Trophoblast cell (in vitro differentiated cells and primary cell): ENCODE results near the gene MYOZ2.

Experiments
- DNase-seq, 2 donors: peaks; one replicate each; pipeline ENCODE4 v3.0.0-alpha.2; 2016
- H2AFZ ChIP-seq: 2 replicates; pipeline ENCODE4 v1.6.1; 2013; ENCODE audit warnings: low read length, moderate library complexity, mild to moderate bottlenecking; ENCODE audit not compliant: insufficient read depth, poor library complexity
- H2AK5ac ChIP-seq: 2 replicates; pipeline ENCODE4 v1.6.1; 2013; ENCODE audit warnings: mild to moderate bottlenecking, low read length
- H2BK120ac ChIP-seq: 2 replicates; pipeline ENCODE4 v1.6.1; 2013; ENCODE audit warnings: low read length, mild to moderate bottlenecking, moderate library complexity; ENCODE audit not compliant: insufficient read depth, poor library complexity
- H2BK12ac ChIP-seq: 2 replicates; pipeline ENCODE4 v1.6.1; 2013; ENCODE audit warnings: mild to moderate bottlenecking, low read length, moderate library complexity
- H2BK5ac ChIP-seq: 2 replicates; pipeline ENCODE4 v1.6.1; 2013; ENCODE audit warnings: low read length, low read depth, moderate library complexity, mild to moderate bottlenecking; ENCODE audit not compliant: poor library complexity
- H3K14ac ChIP-seq: 2 replicates; pipeline ENCODE4 v1.6.1; 2013; ENCODE audit warnings: mild to moderate bottlenecking, low read length
- H3K18ac ChIP-seq: 2 replicates; pipeline ENCODE4 v1.6.1; 2013; ENCODE audit warnings: mild to moderate bottlenecking, low read length
- H3K23ac ChIP-seq: 2 replicates; pipeline ENCODE4 v1.6.1; 2013; ENCODE audit warnings: low read length
- H3K27ac ChIP-seq: 2 replicates; pipeline ENCODE4 v1.5.1; 2013; ENCODE audit warnings: low read depth, mild to moderate bottlenecking, inconsistent platforms, low read length, moderate library complexity
- H3K27me3 ChIP-seq: 2 replicates; pipeline ENCODE4 v1.6.1; 2013; ENCODE audit warnings: inconsistent platforms, mild to moderate bottlenecking, low read length, moderate library complexity; ENCODE audit not compliant: insufficient read depth
- H3K36me3 ChIP-seq, 2 experiments: 1 replicate in 1 of 2; 2 replicates in 1 of 2; pipeline ENCODE4 v1.6.1; 2013; ENCODE audit warnings: low read length in 2 of 2, mild to moderate bottlenecking in 2 of 2, moderate library complexity in 1 of 2; ENCODE audit not compliant: insufficient read depth in 2 of 2, control insufficient read depth in 1 of 2
- H3K4ac ChIP-seq: 2 replicates; pipeline ENCODE4 v1.6.1; 2013; ENCODE audit warnings: low read depth, mild to moderate bottlenecking, low read length, moderate library complexity
- H3K4me1 ChIP-seq, 2 experiments: 1 replicate in 1 of 2; 2 replicates in 1 of 2; pipeline ENCODE4 v1.6.1; 2013; ENCODE audit warnings: low read length in 2 of 2, mild to moderate bottlenecking in 2 of 2, moderate library complexity in 1 of 2; ENCODE audit not compliant: insufficient read depth in 2 of 2, control insufficient read depth in 1 of 2
- H3K4me2 ChIP-seq: 2 replicates; pipeline ENCODE4 v1.6.1; 2013; ENCODE audit warnings: inconsistent platforms, mild to moderate bottlenecking, low read length, moderate library complexity
- H3K4me3 ChIP-seq: 2 replicates; pipeline ENCODE4 v1.5.1; 2013; ENCODE audit warnings: mild to moderate bottlenecking, low read depth, low read length, inconsistent platforms
- H3K79me1 ChIP-seq: one replicate; pipeline ENCODE4 v1.6.1; 2013; ENCODE audit warnings: low read length
- H3K79me2 ChIP-seq: 2 replicates; pipeline ENCODE4 v1.6.1; 2013; ENCODE audit warnings: low read length, mild to moderate bottlenecking; ENCODE audit not compliant: control insufficient read depth, insufficient read depth, poor library complexity
- H3K9ac ChIP-seq: 2 replicates; pipeline ENCODE4 v1.6.1; 2013; ENCODE audit warnings: mild to moderate bottlenecking, low read length
- H3K9me3 ChIP-seq: 2 replicates; pipeline ENCODE4 v1.6.1; 2013; ENCODE audit warnings: low read depth, mild to moderate bottlenecking, control low read depth, inconsistent platforms, low read length; ENCODE audit not compliant: insufficient read depth
- H4K12ac ChIP-seq: 2 replicates; pipeline ENCODE4 v1.6.1; 2013; ENCODE audit warnings: low read depth, mild to moderate bottlenecking, low read length, moderate library complexity
- H4K8ac ChIP-seq: 2 replicates; pipeline ENCODE4 v1.6.1; 2013; ENCODE audit warnings: low read depth, mild to moderate bottlenecking, low read length, moderate library complexity
- H4K91ac ChIP-seq: one replicate; pipeline ENCODE4 v1.6.1; 2013; ENCODE audit warnings: low read depth, mild to moderate bottlenecking, low read length, moderate library complexity
- WGBS: extraction: QIAGEN DNeasy Blood & Tissue Kit; methylation state at CpG from one replicate; pipeline ENCODE4 v1.1.7; 2013; ENCODE audit warnings: missing lambda C conversion rate; ENCODE audit not compliant: insufficient read length, insufficient coverage; ENCODE audit errors: extremely low coverage; 5-methylcytosine and 5-hydroxymethylcytosine counted together

Gene MYOZ2

GRCh38 chr4:119205690-119206089 is 70.1 kb downstream of the MYOZ2 start:
- Histone ChIP-seq H3K79me1 (no peaks in the 10 kb centered on the region), H2BK120ac (no peak overlapping the region), H3K23ac (no peak overlapping the region), H4K12ac (no peak overlapping the region), H3K9ac (no peak overlapping the region), H3K4me1 (no peaks in the 10 kb centered on the region), H3K79me2 (no peaks in the 10 kb centered on the region), H4K8ac (no peak overlapping the region), H3K4me3 (no peak overlapping the region), H3K4me2 (no peak overlapping the region), H3K4ac (no peak overlapping the region), H3K9me3 (no peaks in the 10 kb centered on the region), H2AK5ac (no peak overlapping the region), H3K27me3 (no peaks in the 10 kb centered on the region), H2BK5ac (no peak overlapping the region), H4K91ac (no peak overlapping the region), H2BK12ac (no peak overlapping the region), H2AFZ (no peak overlapping the region), H3K36me3 (no peaks in the 10 kb centered on the region), H3K27ac (no peak overlapping the region), H3K14ac (no peak overlapping the region), H3K18ac (no peak overlapping the region)
- DNase-seq: no peak

GRCh38 chr4:119206178-119206577 is 70.5 kb downstream of the MYOZ2 start:
- no peaks in the 10 kb centered on the region for H3K36me3 ChIP-seq
- no peak overlapping the region for H3K14ac ChIP-seq
- H3K4me1 ChIP-seq: no peaks in the 10 kb centered on the region
- H2AFZ ChIP-seq: no peak overlapping the region
- H4K12ac ChIP-seq: no peak overlapping the region
- H4K8ac ChIP-seq: no peak overlapping the region
- no peak overlapping the region for H3K4ac ChIP-seq
- H3K9me3 ChIP-seq: no peaks in the 10 kb centered on the region
- no peak overlapping the region for H2BK12ac ChIP-seq
- H3K18ac ChIP-seq: no peak overlapping the region
- H2BK120ac ChIP-seq: no peak overlapping the region
- H3K27ac ChIP-seq: no peak overlapping the region
- H3K4me2 ChIP-seq: no peak overlapping the region
- H3K4me3 ChIP-seq: no peak overlapping the region
- H3K79me1 ChIP-seq: no peaks in the 10 kb centered on the region
- no peaks in the 10 kb centered on the region for H3K79me2 ChIP-seq
- no peak overlapping the region for H2AK5ac ChIP-seq
- H2BK5ac ChIP-seq: no peak overlapping the region
- no peak for DNase-seq
- H4K91ac ChIP-seq: no peak overlapping the region
- no peak overlapping the region for H3K9ac ChIP-seq
- no CpG with 5 or more reads among the region's 1 CpG for WGBS
- no peaks in the 10 kb centered on the region for H3K27me3 ChIP-seq
- H3K23ac ChIP-seq: no peak overlapping the region

GRCh38 chr4:119207051-119207450 is 71.4 kb downstream of the MYOZ2 start:
- Histone ChIP-seq H4K91ac (no peak overlapping the region), H3K14ac (no peak overlapping the region), H3K4me2 (no peak overlapping the region), H2AFZ (no peak overlapping the region), H3K27ac (no peak overlapping the region), H3K79me1 (peaks cover 3% of the 10 kb centered on the region), H2BK5ac (no peak overlapping the region), H3K9ac (no peak overlapping the region), H4K8ac (no peak overlapping the region), H3K4me1 (no peaks in the 10 kb centered on the region), H4K12ac (no peak overlapping the region), H2BK12ac (no peak overlapping the region), H3K4me3 (no peak overlapping the region), H2AK5ac (no peak overlapping the region), H2BK120ac (no peak overlapping the region), H3K9me3 (no peaks in the 10 kb centered on the region), H3K36me3 (no peaks in the 10 kb centered on the region), H3K18ac (no peak overlapping the region), H3K4ac (no peak overlapping the region), H3K23ac (no peak overlapping the region), H3K79me2 (peaks cover under 1% of the 10 kb centered on the region), H3K27me3 (no peaks in the 10 kb centered on the region)
- DNase-seq: peak in 1 of 2 donors; percentile 78
- WGBS: no CpG with 5 or more reads among the region's 1 CpG

GRCh38 chr4:119209077-119209476 is 73.4 kb downstream of the MYOZ2 start:
- no peak overlapping the region for H2AFZ ChIP-seq
- no peak overlapping the region for H2BK120ac ChIP-seq
- no peak overlapping the region for H4K12ac ChIP-seq
- H3K9ac ChIP-seq: no peak overlapping the region
- peaks cover 2% of the 10 kb centered on the region for H3K9me3 ChIP-seq
- no peaks in the 10 kb centered on the region for H3K4me1 ChIP-seq
- H3K79me2 ChIP-seq: peaks cover 6% of the 10 kb centered on the region
- no peak overlapping the region for H3K4me3 ChIP-seq
- DNase-seq: peak; percentile 58 to 88
- H4K8ac ChIP-seq: no peak overlapping the region
- no peak overlapping the region for H3K18ac ChIP-seq
- H2BK5ac ChIP-seq: no peak overlapping the region
- no peaks in the 10 kb centered on the region for H3K36me3 ChIP-seq
- no peak overlapping the region for H3K14ac ChIP-seq
- no peak overlapping the region for H3K4ac ChIP-seq
- H4K91ac ChIP-seq: no peak overlapping the region
- H2BK12ac ChIP-seq: no peak overlapping the region
- no peak overlapping the region for H2AK5ac ChIP-seq
- H3K27ac ChIP-seq: no peak overlapping the region
- H3K23ac ChIP-seq: no peak overlapping the region
- no peaks in the 10 kb centered on the region for H3K27me3 ChIP-seq
- peaks cover 12% of the 10 kb centered on the region for H3K79me1 ChIP-seq
- H3K4me2 ChIP-seq: no peak overlapping the region

- no peak overlapping the region for H2BK120ac ChIP-seq
- H3K27me3 ChIP-seq: no peaks in the 10 kb centered on the region
- H3K4me2 ChIP-seq: no peak overlapping the region
- DNase-seq: no peak
- H3K14ac ChIP-seq: no peak overlapping the region
- H2BK12ac ChIP-seq: no peak overlapping the region
- no peak overlapping the region for H2AK5ac ChIP-seq
- H3K27ac ChIP-seq: no peak overlapping the region
- H3K4ac ChIP-seq: no peak overlapping the region
- H3K23ac ChIP-seq: no peak overlapping the region
- H3K4me1 ChIP-seq: no peaks in the 10 kb centered on the region
- H3K79me1 ChIP-seq: peaks cover 12% of the 10 kb centered on the region
- no peak overlapping the region for H3K9ac ChIP-seq
- no peak overlapping the region for H3K4me3 ChIP-seq
- H4K91ac ChIP-seq: no peak overlapping the region
- H3K9me3 ChIP-seq: peaks cover 2% of the 10 kb centered on the region
- H3K36me3 ChIP-seq: no peaks in the 10 kb centered on the region
- H2AFZ ChIP-seq: no peak overlapping the region
- H3K18ac ChIP-seq: no peak overlapping the region
- H2BK5ac ChIP-seq: no peak overlapping the region
- H4K12ac ChIP-seq: no peak overlapping the region
- H4K8ac ChIP-seq: no peak overlapping the region
- peaks cover 6% of the 10 kb centered on the region for H3K79me2 ChIP-seq
- WGBS: no CpG with 5 or more reads among the region's 1 CpG
These were observed 74.0 kb downstream of the MYOZ2 start for GRCh38 chr4:119209586-119209985.
